Spleen (tissue), 7 donors: ENCODE results near the gene MAP2.

ENCODE experiments used
- CTCF ChIP-seq, 11 experiments: fragments of 200-600 bp in 7 of 11; fragments of 450-650 bp in 4 of 11; sonication (generic) in 4 of 11; IDR thresholded peaks in 8 of 11; conservative IDR thresholded peaks in 3 of 11; 1 replicate in 7 of 11; 2 replicates in 4 of 11; pipeline versions ENCODE4 v1.4.0 to v1.8.0; 2016 to 2021; ENCODE audit warnings: antibody characterized with exemption in 11 of 11, inconsistent platforms in 4 of 11, mild to moderate bottlenecking in 1 of 11
- POLR2A ChIP-seq, 3 donors: fragments of 450-650 bp; IDR thresholded peaks; one replicate each; pipeline ENCODE4 v1.5.1; 2017; ENCODE audit warnings: antibody characterized with exemption in 3 of 3, mild to moderate bottlenecking in 1 of 3
- donor health status: DM: no; HTN: no; CAD: no; lungs with moderate emphysema.
- donor health status: DM: no; HTN: no; CAD: no.
- donor health status: DM: no; HTN: no; CAD: no.

GRCh38 chr2:209422191-209422754 is 1.6 kb upstream of the MAP2 start:
- no peak for TF ChIP-seq POLR2A (IDR thresholded peaks at IDR 0.05)
- no peak for TF ChIP-seq CTCF (IDR thresholded peaks at IDR 0.05 in 8 of 11, conservative IDR thresholded peaks at IDR 0.05 in 3 of 11)
